ENCODE measurements around the gene FAM76A. TPM values are rescaled to one million over a fixed set of nuclear protein-coding genes. Genes with fewer than 3 reads are reported as not detected.

Gene FAM76A
- total RNA-seq, 1 experiment from 2014 or later = 10.7 TPM

DNA sequence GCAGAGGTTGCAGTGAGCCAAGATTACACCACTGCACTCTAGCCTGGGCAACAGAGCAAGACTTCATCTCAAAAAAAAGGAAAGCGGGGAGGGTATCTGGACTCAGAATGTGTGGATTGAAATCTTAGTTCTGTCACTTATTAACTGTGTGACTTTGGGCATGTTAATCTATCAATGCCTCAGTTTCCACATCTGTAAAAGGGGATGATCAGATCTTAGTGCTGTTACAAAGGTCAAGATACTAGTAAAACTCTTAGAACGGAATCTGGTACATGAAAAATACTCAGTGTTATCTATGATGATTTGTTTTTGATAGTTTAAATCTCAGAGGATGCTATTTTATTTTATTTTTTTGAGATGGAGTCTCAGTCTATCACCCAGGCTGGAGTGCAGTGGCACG, 10.5 kb downstream of the FAM76A start:
- H3K36me3 Mint-ChIP-seq (ENCODE audit: insufficient read depth, unreplicated experiment) = peaks cover 6% of the 10 kb centered on the region
- BruUV-seq (replicated peaks) = no TSS peak
- H3K27me3 Mint-ChIP-seq (ENCODE audit: unreplicated experiment) = no peaks in the 10 kb centered on the region

GRCh38 chr1:27741121-27741520, 15.4 kb downstream of the FAM76A start:
- H3K4me3 Mint-ChIP-seq (ENCODE audit: low read depth, unreplicated experiment) = no peak overlapping the region
- TF ChIP-seq, protein P1, sequence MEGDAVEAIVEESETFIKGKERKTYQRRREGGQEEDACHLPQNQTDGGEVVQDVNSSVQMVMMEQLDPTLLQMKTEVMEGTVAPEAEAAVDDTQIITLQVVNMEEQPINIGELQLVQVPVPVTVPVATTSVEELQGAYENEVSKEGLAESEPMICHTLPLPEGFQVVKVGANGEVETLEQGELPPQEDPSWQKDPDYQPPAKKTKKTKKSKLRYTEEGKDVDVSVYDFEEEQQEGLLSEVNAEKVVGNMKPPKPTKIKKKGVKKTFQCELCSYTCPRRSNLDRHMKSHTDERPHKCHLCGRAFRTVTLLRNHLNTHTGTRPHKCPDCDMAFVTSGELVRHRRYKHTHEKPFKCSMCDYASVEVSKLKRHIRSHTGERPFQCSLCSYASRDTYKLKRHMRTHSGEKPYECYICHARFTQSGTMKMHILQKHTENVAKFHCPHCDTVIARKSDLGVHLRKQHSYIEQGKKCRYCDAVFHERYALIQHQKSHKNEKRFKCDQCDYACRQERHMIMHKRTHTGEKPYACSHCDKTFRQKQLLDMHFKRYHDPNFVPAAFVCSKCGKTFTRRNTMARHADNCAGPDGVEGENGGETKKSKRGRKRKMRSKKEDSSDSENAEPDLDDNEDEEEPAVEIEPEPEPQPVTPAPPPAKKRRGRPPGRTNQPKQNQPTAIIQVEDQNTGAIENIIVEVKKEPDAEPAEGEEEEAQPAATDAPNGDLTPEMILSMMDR (IDR thresholded peaks at IDR 0.05; ENCODE audit: unreplicated experiment) = no peak
- H3K27me3 Mint-ChIP-seq (ENCODE audit: unreplicated experiment) = no peaks in the 10 kb centered on the region
- intact Hi-C loops (cut with micrococcal nuclease; ENCODE audit: unreplicated experiment) = no loop called here
- H3K27ac Mint-ChIP-seq (ENCODE audit: unreplicated experiment) = no peak overlapping the region
- BruUV-seq (replicated peaks) = no TSS peak
- no peaks in the 10 kb centered on the region for H3K36me3 Mint-ChIP-seq (ENCODE audit: insufficient read depth, unreplicated experiment)
- no peaks in the 10 kb centered on the region for H3K9me3 Mint-ChIP-seq (ENCODE audit: low read depth, unreplicated experiment)
- DNase-seq = no peak
- no peaks in the 10 kb centered on the region for H3K4me1 Mint-ChIP-seq (ENCODE audit: low read depth, unreplicated experiment)
- CTCF ChIA-PET = interaction anchor here (0.7 kb wide), 1 partner anchor 40 kb away, joined by 3 read pairs; no protein-coding TSS in a partner anchor

More for the DNA sequence above, 10.5 kb downstream of the FAM76A start:
- Mint-ChIP-seq H3K27ac (ENCODE audit: unreplicated experiment) (no peak overlapping the region), H3K4me1 (ENCODE audit: low read depth, unreplicated experiment) (no peaks in the 10 kb centered on the region), H3K4me3 (ENCODE audit: low read depth, unreplicated experiment) (no peak overlapping the region), H3K9me3 (ENCODE audit: low read depth, unreplicated experiment) (no peaks in the 10 kb centered on the region)
- TF ChIP-seq, protein P1 (IDR thresholded peaks at IDR 0.05; ENCODE audit: unreplicated experiment) = no peak
- intact Hi-C loops (cut with micrococcal nuclease; ENCODE audit: unreplicated experiment) = no loop called here
- CTCF ChIA-PET = no interaction called here
- no peak for DNase-seq

GRCh38 chr1:27744556-27744955, 18.8 kb downstream of the FAM76A start:
- no TSS peak for BruUV-seq (replicated peaks)
- Mint-ChIP-seq H3K9me3 (ENCODE audit: low read depth, unreplicated experiment) (no peaks in the 10 kb centered on the region), H3K36me3 (ENCODE audit: insufficient read depth, unreplicated experiment) (no peaks in the 10 kb centered on the region), H3K4me3 (ENCODE audit: low read depth, unreplicated experiment) (no peak overlapping the region), H3K27me3 (ENCODE audit: unreplicated experiment) (no peaks in the 10 kb centered on the region), H3K27ac (ENCODE audit: unreplicated experiment) (no peak overlapping the region), H3K4me1 (ENCODE audit: low read depth, unreplicated experiment) (no peaks in the 10 kb centered on the region)
- CTCF ChIA-PET = no interaction called here
- no peak for DNase-seq
- intact Hi-C loops (cut with micrococcal nuclease; ENCODE audit: unreplicated experiment) = no loop called here
- TF ChIP-seq, protein P1 (IDR thresholded peaks at IDR 0.05; ENCODE audit: unreplicated experiment) = no peak

GRCh38 chr1:27745466-27745865, 19.7 kb downstream of the FAM76A start:
- DNase-seq = no peak
- BruUV-seq (replicated peaks) = no TSS peak
- CTCF ChIA-PET = no interaction called here
- no peak overlapping the region for H3K27ac Mint-ChIP-seq (ENCODE audit: unreplicated experiment)
- no peaks in the 10 kb centered on the region for H3K36me3 Mint-ChIP-seq (ENCODE audit: insufficient read depth, unreplicated experiment)
- H3K9me3 Mint-ChIP-seq (ENCODE audit: low read depth, unreplicated experiment) = no peaks in the 10 kb centered on the region
- H3K4me3 Mint-ChIP-seq (ENCODE audit: low read depth, unreplicated experiment) = no peak overlapping the region
- TF ChIP-seq, protein P1 (IDR thresholded peaks at IDR 0.05; ENCODE audit: unreplicated experiment) = no peak
- H3K4me1 Mint-ChIP-seq (ENCODE audit: low read depth, unreplicated experiment) = no peaks in the 10 kb centered on the region
- intact Hi-C loops (cut with micrococcal nuclease; ENCODE audit: unreplicated experiment) = no loop called here
- no peaks in the 10 kb centered on the region for H3K27me3 Mint-ChIP-seq (ENCODE audit: unreplicated experiment)

Measured in Calu3 (cell line).